Embryonic facial prominence (tissue), 1 donor: ENCODE results near the gene RAB10.
"Not testable (repeated sequence)": the region's sequence is repeated elsewhere in the genome, so short reads cannot be mapped to it uniquely, and the experiment has no call there.

ENCODE experiments used
- DNase-seq: peaks from one replicate; pipeline ENCODE4 v3.0.0-alpha.2; 2016; ENCODE audit errors: extremely low spot score

The RAB10 gene

DNA sequence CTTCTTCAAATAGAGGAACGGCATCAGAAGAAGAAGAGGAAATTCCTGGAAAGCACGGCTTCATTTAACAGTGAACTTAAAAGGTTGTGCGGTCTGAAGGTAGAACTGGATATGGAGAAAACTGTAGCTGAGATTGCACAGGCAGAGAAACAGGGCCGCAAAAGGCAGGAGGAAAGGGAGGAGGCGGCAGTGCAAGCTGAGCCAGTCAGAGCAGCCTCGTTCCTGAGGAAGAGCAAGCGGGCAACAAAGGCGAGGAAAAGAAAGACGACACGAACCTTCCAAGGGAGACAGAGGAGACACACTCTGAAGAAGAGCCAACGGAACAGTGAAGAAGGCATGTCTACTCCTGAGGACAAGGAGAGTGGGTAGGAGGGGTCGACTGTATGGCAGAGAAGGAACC, 116.4 kb downstream of the RAB10 start:
- DNase-seq = no peak

- no peak for DNase-seq
These were observed 123.7 kb downstream of the RAB10 start for GRCh38 chr2:26157580-26157979.

DNA sequence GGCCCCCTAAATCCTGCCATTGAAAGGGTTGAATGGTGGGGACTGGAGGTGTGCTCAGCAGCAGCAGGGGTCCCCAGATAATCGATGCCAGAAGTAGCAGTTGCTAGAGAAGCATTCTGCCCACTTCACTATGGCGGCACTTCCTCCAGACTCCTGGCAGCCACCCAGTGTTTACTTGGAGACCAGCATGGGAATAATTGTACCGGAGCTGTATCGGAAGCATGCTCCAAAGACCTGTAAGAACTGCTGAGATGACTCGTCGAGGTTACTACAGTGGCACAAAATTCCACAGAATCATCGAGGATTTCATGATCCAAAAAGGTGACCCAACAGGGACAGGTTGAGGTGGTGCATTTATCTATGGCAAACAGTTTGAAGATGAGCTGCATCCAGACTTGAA, 128.0 kb downstream of the RAB10 start:
- DNase-seq = no peak

GRCh38 chr2:26162963-26163362, 129.1 kb downstream of the RAB10 start:
- no peak for DNase-seq

- no peak for DNase-seq
These were observed 130.3 kb downstream of the RAB10 start for GRCh38 chr2:26164231-26164630.

DNA sequence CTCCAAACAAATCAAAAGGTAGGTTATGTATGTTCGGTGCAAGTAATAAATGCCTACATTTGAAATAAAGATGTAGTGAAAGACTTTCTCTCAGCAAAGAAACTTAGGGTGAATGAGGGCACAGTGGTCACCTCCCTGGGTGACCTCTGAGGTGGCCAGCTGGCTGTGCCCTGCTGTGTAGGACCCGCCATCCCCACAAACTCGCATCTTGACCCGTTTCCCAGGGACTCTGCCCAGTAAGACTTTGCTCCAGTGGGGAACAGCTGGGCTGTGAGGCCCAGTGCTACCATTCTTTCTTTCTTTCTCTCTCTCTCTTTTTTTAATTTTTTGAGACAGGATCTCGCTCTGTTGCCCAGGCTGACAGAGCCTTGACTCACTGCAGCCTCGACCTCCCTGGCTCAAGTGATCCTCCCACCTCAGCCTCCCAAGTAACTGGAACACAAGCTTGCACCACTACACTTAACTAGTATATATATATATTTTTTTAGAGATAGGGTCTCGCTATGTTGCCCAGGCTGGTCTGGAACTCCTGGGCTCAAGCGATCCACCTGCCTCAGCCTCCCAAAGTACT, 130.8 kb downstream of the RAB10 start:
- DNase-seq = no peak

DNA sequence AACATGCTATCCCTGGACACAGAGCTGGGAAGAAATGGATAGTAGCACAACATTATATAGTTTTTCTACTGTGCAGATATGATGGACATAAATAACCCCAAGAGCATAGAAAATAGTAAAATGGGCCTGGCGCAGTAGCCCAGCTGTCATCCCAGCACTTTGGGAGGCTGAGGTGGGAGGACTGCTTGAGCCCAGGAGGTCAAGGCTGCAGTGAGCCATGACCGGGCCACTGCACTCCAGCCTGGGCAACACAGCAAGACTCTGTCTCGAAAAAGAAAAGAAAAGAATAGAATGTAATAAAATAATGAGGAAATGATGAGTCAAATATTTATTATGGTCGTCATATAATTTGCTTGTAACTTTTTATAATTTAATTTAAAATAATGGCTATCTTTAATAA, 131.5 kb downstream of the RAB10 start:
- DNase-seq = no peak

GRCh38 chr2:26166541-26166940, 132.7 kb downstream of the RAB10 start:
- not testable (repeated sequence) for DNase-seq

DNA sequence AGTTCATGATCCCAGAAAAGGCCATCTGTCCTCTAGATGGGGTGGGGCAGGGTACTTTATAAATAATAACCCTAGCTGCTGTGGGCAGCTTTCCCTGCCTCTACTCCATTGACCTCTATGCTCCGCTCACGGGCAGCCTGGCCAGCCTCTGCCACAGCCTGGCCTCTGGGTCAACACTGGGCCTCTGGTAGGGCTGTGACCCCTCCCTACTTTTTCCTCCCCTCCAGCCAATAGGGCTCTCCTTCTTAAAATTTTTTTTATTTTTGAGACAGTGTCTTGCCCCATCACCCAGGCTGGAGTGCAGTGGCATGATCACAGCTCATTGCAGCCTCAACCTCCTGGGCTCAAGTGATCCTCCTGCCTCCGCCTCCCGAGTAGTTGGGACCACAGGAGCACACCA, 134.9 kb downstream of the RAB10 start:
- no peak for DNase-seq

GRCh38 chr2:26169226-26169625, 135.3 kb downstream of the RAB10 start:
- no peak for DNase-seq

- DNase-seq = no peak
These were observed 136.0 kb downstream of the RAB10 start for GRCh38 chr2:26169681-26170414.

- DNase-seq = no peak
These were observed 136.9 kb downstream of the RAB10 start for GRCh38 chr2:26170795-26171194.

DNA sequence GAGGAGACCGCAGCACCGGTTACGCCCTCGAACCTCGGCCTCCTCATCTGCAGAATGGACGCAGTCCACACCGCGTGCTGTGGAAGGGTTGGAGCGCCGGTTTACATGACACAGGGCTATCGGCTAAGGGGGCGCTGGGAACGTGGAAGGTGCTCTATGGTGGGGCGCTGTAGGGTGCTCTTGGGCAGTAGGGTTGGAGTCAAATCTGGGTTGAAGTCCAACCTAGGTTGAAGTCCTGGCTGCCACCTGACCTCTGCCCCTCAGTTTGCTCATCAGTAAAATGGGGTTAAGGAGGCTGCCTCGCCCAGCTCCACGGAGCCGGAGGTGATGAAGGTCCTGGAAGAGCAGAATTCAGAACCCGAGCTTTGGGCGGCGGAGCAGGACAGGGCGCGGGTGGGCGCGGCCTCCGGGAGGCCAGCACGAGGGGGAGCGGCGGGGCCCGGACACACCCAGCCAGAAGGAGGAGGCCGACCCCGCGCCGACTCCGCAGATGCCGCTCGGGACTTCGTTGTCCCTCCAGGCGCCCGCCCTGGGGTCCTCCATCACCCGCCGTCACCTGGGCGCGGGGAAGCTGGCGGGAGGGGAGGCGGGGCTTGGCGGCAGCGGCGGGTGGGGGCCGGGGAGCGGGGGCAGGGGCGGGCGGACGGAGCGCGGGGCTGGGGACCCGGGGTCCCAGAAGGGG, 138.4 kb downstream of the RAB10 start:
- no peak for DNase-seq

DNA sequence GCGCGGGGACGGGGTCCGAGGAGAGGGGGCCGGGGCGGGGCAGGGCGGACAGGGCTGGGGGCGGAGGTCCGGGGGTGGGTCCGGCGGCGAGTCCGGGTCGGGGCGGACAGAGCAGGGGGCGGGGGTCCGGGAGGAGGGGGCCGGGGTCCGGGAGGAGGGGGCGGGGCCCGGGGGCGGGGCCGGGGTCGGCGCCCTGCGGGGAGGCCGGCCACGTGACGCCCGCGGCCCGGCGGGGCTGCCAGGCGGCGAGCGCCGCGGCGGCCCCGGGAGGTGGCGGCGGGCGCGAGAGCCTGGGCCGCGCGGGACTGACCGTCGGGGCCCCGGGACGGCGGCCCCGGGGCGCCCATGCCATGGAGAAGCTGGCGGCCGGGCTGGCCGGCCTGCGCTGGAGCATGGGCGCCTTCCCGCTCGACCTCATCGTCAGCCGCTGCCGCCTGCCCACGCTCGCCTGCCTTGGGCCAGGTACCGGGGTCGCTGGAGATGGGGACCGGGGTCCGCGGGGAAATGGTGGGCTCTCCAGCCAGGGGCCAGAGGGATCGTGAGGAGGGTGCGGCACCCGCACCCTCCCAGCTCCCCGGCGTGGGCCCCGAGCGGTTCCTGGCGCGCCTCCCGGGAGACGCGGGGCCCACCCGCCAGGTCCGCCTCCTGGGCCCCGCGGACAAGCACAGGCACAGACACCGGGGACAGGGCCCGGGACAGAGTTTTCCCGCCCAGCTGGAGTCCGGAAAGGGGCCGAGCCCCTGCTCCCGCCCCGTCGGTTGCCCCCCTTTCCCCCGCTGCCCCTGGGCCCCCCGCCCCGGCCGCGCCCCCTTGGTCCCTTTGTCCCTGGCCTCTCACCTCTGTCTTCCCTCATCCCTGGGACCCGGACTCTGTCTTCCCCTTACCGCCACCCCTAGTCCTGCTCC, 139.2 kb downstream of the RAB10 start, which contains the start of gene GAREM2:
Gene GAREM2, plus strand, starts transcription at position 218 of the 905 bp plus-strand sequence. Its CDS starts 133 bp downstream, at position 351.
- no peak for DNase-seq

DNA sequence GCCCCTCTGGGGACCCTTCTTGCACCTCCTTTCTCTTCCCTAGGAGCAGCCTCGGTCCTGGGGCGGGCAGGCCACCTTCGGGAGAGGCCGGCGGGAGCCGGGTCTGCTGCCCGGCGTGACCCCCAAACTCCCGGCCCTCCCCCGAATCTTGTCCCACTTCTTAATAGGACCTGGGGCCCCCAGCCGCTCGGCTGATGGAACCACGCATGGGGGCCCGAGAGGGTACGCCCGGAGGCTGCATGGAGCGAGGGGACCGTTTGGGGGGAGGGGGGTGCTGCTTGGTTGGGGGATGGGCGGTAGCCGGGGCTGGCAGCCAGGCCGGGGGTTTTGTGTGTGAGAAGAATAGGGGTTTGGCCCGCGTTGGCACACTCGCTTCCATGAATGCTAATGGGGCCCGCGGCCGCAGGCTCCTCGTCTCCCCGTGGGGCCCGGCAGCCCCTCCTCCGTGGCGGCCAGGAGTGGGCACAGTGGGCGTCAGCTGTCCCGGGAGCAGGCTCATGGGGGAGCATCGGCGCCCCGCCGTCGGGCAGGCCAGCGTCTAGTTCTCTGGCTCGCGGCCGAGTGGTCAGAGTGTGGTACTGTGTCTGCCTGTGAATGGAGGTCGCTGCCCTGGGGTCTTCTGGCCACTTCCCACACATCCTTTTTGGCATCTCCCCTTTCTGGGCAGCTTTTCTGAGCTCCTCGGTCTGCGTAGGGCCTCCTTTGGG, 140.0 kb downstream of the RAB10 start:
- DNase-seq = no peak

DNA sequence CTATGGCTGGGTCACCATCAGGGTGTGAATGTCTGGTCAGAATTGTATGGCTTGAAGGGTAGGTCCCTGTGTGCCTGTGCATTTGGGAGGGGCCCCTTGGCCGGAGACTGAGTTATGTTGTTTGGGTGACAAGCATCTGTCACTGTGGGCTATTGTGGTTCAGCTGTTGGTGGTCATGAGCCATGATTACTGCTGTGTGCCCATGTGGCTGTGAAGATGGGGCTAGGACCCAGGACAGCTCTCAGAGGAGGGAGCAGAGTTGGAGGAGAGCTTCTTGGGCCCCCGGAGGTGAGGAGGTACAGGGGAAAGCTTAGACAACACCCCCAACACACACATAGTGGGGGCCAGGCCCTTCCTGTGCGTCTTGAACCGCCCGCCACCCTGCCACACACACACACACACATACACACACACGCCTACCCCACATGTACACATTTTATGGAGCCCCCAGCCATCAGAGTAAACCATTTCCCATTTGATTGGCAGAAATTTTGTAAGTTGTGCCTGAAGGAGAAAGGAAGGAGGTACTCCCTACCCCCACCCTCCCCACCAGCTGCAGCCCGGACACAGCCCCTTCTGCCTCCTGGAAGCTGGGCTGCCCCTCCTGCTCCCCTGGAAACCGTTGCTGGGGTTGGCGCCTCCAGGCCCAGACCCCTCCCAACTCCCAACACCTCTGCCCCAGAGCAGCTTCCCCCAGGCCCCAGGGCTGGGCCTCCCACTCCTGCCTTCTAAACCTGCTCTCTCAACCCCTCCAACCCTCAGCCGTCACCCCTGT, 141.0 kb downstream of the RAB10 start:
- no peak for DNase-seq

DNA sequence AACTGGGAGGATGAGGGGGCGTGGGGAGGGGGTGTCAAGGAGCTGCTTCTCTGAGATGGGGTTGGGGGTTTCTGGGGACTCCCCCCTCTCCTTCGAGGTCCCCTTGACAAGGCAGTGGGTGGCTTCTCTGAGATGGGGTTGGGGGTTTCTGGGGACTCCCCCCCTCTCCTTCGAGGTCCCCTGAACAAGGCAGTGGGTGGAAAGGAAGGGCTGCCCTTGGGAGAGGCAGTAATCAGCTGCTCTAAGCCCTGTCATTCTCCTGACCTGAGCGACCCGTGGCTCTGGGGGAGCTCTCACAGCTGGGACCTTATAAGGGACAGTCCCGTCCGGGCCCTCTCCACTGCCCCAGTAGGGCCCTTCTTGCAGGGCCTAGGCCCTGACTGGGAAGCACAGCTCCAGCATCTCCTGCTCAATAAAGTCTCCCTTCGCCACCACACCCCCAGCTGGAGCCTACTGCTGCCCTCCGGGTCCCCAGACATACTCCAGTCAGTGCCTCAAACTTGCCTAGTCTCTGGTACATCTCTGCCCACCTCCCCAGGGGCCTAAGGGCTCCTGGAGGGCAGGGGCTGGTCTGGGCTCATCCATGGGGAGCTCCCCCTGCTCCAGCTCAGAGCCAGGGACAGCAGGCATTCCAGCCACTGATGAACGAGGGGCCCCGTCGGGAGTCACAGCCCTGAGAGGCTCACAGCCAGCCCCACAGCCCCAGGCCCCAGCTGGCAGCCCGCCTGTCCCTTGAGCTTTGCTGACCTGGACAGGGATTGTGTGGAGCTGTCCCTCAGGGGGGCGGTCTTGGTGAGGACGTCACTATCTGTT, 141.8 kb downstream of the RAB10 start:
- DNase-seq = no peak

DNA sequence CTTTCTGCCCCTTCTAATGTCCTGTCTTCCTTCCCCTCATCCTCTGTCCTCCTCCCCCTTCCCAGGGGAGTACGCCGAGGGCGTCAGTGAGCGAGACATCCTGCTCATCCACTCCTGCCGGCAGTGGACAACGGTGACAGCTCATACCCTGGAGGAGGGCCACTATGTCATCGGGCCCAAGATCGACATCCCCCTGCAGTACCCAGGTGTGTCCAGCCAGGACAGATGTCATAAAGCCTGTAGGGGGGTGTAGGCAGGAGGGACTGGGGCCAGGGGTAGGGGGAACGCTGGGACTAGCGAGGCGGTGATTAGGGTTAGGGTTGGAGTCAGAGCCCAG, 142.4 kb downstream of the RAB10 start:
- DNase-seq = no peak

- DNase-seq = no peak
These were observed 143.2 kb downstream of the RAB10 start for GRCh38 chr2:26177122-26177521.

DNA sequence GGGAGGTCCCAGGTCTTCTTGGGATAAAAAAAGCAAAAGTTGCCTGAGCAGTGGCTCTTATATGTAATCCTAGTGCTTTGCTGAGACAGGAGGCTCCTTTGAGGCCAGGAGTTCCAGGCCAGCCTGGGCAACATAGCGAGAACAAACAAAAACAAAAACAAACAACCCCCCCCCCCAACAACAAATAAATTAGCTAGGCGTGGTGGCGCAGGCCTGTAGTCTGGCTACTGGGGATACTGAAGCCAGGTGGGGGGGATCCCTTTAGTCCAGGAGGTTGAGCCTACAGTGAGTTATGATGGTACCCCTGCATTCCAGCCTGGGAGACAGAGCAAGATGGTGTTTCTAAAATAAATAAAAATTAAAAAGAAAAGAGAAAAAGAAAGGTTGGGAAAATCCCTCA, 144.4 kb downstream of the RAB10 start:
- no peak for DNase-seq
